ENCODE results near the gene RNASEH2A. TPM values are rescaled to one million over a fixed set of nuclear protein-coding genes. Genes with fewer than 3 reads are reported as not detected.
"Not testable (repeated sequence)": the region's sequence is repeated elsewhere in the genome, so short reads cannot be mapped to it uniquely, and the experiment has no call there.

Gene RNASEH2A
- total RNA-seq, 1 donor from 2014 or later, result 5.1 TPM

DNA sequence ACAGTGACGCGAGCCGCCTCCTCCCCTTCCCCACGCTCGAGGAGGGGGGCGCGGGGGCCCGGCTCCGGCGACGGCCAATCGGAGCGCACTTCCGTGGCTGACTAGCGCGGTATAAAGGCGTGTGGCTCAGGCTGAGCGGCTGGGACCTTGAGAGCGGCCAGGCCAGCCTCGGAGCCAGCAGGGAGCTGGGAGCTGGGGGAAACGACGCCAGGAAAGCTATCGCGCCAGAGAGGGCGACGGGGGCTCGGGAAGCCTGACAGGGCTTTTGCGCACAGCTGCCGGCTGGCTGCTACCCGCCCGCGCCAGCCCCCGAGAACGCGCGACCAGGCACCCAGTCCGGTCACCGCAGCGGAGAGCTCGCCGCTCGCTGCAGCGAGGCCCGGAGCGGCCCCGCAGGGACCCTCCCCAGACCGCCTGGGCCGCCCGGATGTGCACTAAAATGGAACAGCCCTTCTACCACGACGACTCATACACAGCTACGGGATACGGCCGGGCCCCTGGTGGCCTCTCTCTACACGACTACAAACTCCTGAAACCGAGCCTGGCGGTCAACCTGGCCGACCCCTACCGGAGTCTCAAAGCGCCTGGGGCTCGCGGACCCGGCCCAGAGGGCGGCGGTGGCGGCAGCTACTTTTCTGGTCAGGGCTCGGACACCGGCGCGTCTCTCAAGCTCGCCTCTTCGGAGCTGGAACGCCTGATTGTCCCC, 14.9 kb upstream of the RNASEH2A start, which contains the start of gene JUNB:
Gene JUNB, plus strand, starts transcription at position 142 of the 706 bp plus-strand sequence. Its CDS starts 286 bp downstream, at position 428.
- peak; percentile 83 for ATAC-seq
- DNase-seq (ENCODE audit: low spot score), result peak; percentile 99
- intact Hi-C loops (cut with DNase I), result no loop called here

DNA sequence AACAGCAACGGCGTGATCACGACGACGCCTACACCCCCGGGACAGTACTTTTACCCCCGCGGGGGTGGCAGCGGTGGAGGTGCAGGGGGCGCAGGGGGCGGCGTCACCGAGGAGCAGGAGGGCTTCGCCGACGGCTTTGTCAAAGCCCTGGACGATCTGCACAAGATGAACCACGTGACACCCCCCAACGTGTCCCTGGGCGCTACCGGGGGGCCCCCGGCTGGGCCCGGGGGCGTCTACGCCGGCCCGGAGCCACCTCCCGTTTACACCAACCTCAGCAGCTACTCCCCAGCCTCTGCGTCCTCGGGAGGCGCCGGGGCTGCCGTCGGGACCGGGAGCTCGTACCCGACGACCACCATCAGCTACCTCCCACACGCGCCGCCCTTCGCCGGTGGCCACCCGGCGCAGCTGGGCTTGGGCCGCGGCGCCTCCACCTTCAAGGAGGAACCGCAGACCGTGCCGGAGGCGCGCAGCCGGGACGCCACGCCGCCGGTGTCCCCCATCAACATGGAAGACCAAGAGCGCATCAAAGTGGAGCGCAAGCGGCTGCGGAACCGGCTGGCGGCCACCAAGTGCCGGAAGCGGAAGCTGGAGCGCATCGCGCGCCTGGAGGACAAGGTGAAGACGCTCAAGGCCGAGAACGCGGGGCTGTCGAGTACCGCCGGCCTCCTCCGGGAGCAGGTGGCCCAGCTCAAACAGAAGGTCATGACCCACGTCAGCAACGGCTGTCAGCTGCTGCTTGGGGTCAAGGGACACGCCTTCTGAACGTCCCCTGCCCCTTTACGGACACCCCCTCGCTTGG, 14.1 kb upstream of the RNASEH2A start:
- intact Hi-C loops (cut with DNase I), result no loop called here
- ATAC-seq, result no peak
- peak; percentile 82 for DNase-seq (ENCODE audit: low spot score)

DNA sequence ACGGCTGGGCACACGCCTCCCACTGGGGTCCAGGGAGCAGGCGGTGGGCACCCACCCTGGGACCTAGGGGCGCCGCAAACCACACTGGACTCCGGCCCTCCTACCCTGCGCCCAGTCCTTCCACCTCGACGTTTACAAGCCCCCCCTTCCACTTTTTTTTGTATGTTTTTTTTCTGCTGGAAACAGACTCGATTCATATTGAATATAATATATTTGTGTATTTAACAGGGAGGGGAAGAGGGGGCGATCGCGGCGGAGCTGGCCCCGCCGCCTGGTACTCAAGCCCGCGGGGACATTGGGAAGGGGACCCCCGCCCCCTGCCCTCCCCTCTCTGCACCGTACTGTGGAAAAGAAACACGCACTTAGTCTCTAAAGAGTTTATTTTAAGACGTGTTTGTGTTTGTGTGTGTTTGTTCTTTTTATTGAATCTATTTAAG, 13.5 kb upstream of the RNASEH2A start:
- no peak for DNase-seq (ENCODE audit: low spot score)
- ATAC-seq, result no peak
- intact Hi-C loops (cut with DNase I), result no loop called here

DNA sequence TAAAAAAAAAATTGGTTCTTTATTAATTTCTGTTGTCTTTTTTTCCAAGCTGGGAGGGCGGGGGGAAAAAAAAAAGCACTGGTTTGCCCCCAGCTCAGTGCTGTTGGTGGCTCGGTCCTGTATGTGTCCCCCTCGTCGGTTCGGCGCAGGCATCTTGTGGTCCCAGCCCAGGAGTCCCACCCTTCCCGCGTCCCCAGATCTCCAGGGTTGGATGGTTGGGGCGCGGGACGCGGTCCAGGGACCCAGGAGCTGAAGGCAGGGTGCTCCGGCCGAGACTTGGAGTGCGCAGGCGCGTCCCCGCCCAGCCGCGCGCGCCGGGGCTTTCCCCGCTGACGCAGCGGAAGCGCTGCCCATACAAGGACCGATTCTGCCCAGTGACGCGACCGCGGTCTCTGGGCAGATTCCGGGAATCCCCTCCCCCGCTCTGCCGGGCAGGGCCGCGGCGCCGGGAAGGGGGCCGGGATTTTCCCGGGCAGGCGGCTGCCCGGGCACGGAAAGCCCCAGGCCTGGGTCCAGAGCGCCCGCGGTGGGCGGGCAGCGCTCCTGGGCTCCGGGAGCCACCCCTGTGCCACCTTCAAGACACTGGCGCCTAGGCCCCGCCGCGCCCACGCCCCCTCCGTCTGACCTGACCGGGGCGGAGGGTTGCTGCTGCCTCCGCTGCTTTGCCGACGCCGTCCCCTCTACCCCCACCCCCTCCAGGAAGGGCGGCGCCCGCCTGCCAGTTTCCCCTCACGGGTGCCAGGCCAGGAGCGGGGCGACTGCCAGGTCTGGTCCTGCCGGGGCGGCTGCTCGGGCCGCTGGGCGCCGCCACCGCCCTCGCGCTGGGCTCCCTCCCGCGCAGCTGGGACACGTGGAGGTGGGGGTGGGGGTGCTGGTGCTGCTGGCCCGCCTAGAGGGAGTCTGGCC, 12.8 kb upstream of the RNASEH2A start:
- DNase-seq (ENCODE audit: low spot score) (peak; percentile 97), ATAC-seq (peak; percentile 64)
- intact Hi-C loops (cut with DNase I), result loop anchor here (2.0 kb wide), 1 partner anchor 17 kb away; no protein-coding TSS in a partner anchor

DNA sequence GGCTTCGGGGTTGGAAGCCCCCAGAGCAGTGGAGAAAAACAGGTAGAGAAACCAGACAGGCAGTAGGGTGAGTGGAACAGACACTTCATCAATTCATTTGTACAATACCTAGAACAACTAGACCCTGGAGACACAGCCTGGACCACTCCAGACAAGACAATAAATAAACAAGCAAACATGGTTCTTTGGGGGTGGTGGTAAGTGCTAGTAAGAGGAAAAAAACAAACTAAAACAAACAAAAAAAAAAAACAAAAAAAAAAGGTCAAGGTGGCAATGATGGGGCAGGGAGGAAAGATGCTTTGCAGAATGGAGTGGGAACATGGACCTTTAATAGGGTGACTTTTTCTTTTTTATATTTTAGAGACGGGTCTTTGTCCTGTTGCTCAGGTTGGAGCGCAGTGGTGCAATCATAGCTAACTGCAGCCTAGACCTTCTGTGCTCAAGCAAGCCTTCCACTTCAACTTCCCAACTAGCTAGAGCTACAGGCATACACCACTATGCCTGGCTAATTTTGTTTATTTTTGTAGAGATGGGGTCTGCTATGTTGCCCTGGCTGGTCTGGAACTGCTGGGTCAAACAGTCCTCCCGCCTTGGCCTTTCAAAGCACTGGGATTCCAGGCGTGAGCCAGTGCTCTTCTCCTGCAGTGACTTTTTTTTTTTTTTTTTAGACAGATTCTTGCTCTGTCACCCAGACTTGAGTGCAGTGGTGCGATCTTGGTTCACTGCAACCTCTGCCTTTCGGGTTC, 12.0 kb upstream of the RNASEH2A start:
- no peak for ATAC-seq
- intact Hi-C loops (cut with DNase I), result loop anchor here (2.0 kb wide), 1 partner anchor 18 kb away; no protein-coding TSS in a partner anchor
- DNase-seq (ENCODE audit: low spot score), result no peak

DNA sequence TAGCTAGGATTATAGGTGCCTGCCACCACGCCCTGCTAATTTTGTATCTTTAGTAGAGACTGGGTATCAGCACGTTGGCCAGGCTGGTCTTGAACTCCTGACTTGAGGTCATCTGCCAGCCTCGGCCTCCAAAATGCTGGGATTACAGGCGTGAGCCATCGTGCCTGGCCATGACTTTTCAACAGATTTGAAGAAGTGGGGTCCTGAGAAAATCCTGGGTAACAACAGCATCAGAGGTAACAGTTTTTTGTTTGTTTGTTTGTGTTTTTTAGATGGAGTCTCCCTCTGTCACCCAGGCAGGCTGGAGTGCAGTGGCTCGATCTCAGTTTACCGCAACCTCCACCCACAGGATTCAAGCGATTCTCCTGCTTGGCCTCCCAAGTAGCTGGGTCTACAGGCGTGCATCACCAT, 11.4 kb upstream of the RNASEH2A start:
- intact Hi-C loops (cut with DNase I), result loop anchor here (2.0 kb wide), 1 partner anchor 18 kb away; no protein-coding TSS in a partner anchor
- no peak for ATAC-seq
- DNase-seq (ENCODE audit: low spot score), result no peak

DNA sequence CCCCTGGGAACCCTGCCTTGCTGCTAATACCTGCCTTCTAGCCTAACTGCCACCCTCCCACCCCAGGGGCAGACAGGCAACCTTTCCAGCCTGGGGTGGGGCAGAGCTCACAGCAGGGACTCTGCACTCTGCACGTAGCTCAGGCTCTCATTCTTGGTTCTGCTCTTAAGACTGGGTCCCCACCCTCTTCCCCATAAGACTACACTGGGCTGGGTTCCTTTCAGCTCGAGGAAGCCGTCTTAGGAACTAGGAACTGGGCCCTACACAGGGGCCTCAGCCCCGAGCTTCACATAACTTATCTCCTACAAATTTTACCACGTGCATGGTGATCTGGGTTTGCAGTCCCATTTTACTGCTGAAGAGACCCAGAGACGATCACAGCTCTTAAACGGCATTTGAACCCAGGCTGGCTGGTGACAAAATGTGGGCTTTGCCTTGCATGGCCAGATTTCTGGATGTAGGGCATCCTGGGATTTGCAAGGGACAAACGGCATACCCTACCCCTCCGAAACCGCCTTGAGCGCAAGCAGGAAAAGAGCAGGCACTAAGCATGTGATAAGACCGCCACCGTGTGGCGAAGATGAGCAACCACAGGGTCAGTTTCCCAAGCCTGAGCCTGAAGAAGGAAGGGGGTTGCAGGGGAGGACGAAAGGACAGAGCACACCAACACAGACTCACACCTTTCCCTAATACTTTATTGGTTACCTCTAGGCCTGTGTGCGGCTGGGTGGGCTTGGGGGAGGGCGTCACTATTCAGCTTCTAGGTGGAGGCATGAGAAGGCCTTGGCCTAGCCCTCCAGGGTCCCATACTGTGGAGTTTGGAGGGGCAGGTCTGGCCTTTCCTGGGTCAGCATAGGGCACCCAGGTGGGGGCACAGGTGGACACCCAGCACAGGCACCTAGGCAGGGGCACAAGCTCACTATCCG, 10.0 kb upstream of the RNASEH2A start:
- DNase-seq (ENCODE audit: low spot score), result peak; percentile 86
- peak; percentile 41 for ATAC-seq
- intact Hi-C loops (cut with DNase I), result no loop called here

DNA sequence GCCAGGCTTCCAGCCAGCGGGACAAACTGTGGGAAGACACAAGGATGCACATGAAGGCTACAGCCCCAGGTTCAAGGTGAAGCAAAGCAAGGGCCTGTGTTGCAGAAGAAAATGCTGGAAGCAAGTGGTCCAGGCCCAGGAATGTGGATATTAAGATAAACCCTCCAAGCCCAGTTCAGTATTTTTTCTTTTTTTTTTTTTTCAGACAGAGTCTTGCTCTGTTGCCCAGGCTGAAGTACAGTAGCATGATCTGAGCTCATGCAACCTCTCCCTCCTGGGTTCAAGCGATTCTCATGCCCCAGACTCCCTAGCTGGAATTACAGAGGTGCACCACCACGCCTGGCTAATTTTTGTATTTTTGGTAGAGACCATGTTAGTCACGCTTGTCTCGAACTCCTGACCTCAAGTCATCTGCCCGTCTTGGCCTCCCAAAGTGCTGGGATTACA, 9.2 kb upstream of the RNASEH2A start:
- ATAC-seq (no peak), DNase-seq (ENCODE audit: low spot score) (no peak)
- intact Hi-C loops (cut with DNase I), result no loop called here

DNA sequence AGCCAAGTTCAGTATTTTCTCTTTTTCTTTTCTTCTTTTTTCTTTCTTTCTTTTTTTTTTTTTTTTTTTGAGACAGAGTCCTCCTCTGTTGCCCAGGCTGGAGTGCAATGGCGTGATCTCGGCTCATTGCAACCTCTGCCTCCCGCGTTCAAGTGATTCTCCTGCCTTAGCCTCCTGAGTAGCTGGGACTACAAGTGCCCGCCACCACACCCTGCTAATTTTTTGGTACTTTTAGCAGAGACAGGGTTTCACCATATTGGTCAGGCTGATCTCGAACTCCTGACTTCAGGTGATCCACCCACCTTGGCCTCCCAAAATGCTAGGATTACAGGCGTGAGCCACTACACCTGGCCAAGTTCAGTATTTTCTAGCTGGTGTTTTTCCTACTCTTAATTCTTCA, 8.8 kb upstream of the RNASEH2A start:
- intact Hi-C loops (cut with DNase I); DNase-seq (ENCODE audit: low spot score); ATAC-seq: not testable (repeated sequence)

DNA sequence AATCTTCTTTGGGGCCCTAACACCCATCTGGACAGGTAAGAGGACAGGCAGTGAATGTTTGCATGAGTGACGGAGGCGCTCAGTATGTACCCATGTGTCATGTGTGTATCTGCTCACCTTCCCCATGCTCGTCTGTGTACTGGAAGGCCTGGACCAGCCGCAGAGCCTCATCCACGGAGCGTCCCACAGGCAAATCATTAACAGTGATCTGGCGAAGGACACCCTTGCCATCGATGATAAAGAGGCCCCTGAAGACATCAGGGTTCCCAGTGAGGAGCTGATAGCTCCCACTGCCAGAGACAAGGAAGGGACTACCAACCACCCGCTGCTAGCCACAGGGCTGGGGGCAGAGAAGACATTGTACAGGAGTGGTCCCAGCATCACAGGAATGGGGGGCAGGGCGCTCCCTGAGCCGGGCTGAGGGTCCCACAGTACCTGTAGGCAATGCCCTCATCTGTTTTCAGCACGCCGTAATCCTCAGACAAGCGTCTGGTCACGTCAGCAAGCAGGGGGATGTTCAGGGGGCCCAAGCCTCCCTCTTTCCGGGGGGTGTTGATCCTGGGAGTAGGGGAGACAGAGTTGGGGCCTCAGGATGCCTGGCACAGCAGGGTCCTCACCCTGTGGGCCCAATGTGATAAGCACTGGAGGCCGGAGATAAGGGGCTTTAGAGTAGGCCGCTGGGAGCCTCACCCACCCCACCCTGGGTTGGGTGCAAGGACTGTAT, 6.5 kb upstream of the RNASEH2A start:
- intact Hi-C loops (cut with DNase I), result loop anchor here (5.0 kb wide), 1 partner anchor 38 kb away; no protein-coding TSS in a partner anchor
- DNase-seq (ENCODE audit: low spot score) (no peak), ATAC-seq (no peak)

DNA sequence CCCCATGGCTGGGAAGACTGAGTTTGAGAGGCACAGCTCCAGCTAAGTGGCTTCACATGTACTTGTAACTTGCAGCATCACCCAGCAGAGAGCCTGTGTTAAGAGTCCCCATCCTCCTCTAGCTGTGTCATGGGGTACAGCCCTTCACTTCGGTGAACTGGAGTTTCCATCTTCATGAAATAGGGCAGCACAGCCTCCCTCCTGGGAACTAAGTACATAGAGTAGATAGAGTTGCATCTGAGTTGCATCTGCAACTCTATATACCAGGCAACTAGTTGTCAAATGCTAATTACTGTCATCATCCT, 6.0 kb upstream of the RNASEH2A start:
- intact Hi-C loops (cut with DNase I), result loop anchor here (5.0 kb wide), 1 partner anchor 38 kb away; no protein-coding TSS in a partner anchor
- DNase-seq (ENCODE audit: low spot score) (no peak), ATAC-seq (no peak)

DNA sequence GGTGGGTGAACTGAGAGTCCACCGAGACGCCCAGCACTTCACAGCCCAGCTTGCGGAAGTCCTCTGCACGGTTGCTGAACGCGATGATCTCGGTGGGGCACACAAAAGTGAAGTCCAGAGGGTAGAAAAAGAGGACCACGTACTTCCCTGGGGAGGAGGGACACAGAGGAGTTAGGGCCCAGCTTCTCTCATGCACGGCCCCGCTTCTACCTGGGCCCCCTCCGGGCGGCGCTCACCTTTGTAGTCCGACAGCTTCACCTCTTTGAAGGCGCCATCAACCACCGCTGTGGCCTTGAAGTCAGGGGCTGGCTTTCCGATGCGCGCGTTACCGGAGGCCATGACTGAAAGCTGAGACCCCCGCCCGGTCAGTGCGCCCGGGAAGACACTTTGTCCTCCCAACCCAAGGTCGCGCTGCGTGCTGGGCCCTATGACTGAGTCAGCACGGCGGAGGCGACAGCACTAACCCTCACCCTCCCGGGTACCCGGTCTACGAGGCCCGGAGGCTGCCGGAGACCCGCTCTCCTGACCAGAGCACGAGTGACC, 5.4 kb upstream of the RNASEH2A start:
- DNase-seq (ENCODE audit: low spot score), result peak; percentile 66
- peak; percentile 38 for ATAC-seq
- intact Hi-C loops (cut with DNase I), result loop anchor here (5.0 kb wide), 1 partner anchor 39 kb away; no protein-coding TSS in a partner anchor

DNA sequence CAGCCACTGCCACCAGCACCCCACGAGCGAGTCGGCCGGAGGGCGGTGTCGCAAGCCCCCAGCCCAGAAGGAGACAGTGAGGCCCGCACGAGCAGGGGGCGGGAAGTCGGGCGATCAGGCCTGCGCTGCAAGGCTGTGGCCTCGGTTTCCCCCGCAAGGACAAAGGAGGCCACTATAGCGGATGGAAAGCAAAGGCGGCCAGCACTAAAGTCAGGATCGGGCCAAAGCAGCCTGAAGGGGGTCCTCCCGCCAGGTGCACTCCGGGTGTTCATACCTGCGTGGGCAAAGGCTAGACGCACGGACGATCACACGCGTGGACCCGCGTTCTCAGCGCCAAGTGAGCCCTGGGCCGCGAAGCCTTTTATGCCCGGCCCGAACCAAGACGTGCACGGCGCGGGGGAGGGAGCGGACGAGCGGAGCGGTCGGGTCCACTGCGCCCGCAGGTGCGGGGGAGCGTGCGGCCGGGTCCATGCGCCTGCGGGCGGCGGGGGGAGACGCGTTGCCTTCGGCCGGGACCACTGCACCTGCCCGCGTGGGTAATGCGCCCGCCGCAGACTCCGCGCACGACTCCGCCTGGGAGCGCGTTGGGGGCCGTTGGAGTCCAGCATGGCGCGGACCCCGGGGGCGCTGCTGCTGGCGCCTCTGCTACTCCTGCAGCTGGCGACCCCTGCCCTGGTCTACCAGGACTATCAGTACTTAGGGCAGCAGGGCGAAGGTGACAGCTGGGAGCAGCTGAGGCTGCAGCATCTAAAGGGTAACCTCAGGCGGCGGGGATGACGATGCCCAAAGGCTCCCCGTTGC, 4.7 kb upstream of the RNASEH2A start, which contains the start of the genes PRDX2 and THSD8:
Gene PRDX2, minus strand, starts transcription at position 335 of the 801 bp plus-strand sequence. CDS start 539 bp downstream, outside the sequence.
Gene THSD8, plus strand, starts transcription at position 604 of the 801 bp plus-strand sequence. Its CDS starts 3 bp downstream, at position 607.
- intact Hi-C loops (cut with DNase I), result loop anchor here (5.0 kb wide), 1 partner anchor 39 kb away; no protein-coding TSS in a partner anchor
- DNase-seq (ENCODE audit: low spot score) (peak; percentile 87), ATAC-seq (peak; percentile 85)

DNA sequence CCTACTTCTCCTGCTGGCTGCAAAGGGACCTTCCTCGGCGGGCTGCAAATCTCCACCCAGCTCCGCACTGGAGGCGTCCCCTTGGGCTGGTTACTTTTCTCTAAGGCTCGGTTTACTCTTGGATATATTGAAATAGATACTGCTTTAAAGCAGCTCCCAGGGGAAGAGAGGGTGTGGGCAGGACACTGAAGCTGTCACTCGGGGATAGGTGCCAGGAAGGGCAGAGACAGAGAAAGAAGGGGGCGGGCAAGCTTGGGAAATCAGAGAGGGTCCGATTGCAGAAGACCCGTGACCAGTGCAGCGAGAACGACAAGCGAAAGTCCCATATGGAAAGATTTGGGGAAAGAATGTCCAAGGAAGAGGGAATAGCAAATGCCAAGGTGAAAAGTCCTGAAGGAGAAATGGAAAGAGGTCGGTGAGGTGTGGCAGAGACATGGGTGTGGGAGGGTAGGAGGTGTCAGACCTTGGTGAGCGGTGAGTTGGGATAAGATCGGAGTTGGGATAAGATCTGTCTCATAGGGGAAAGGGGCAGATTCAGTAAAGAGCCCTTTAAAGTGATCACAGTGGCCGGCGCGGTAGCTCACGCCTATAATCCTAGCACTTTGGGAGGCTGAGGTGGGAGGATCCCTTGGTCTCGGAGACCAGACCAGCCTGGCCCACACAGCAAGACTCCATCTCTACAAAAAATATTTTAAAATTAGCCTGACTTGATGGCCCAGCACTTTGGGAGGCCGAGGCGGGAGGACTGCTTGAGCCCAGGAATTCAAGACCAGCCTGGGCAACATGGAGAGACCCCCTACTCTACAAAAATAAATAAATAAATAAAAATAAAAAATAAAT, 3.9 kb upstream of the RNASEH2A start:
- ATAC-seq (no peak), DNase-seq (ENCODE audit: low spot score) (no peak)
- intact Hi-C loops (cut with DNase I), result loop anchor here (5.0 kb wide), 1 partner anchor 40 kb away; no protein-coding TSS in a partner anchor

Measured in sciatic nerve (tissue), 2 donors.